ENCODE data around the gene HBG1.
"Not testable (repeated sequence)": the region's sequence is repeated elsewhere in the genome, so short reads cannot be mapped to it uniquely, and the experiment has no call there.

HBG1 gene

GRCh38 chr11:5276697-5277096, 27.0 kb upstream of the HBG1 start:
- DNase-seq: no peak

DNA sequence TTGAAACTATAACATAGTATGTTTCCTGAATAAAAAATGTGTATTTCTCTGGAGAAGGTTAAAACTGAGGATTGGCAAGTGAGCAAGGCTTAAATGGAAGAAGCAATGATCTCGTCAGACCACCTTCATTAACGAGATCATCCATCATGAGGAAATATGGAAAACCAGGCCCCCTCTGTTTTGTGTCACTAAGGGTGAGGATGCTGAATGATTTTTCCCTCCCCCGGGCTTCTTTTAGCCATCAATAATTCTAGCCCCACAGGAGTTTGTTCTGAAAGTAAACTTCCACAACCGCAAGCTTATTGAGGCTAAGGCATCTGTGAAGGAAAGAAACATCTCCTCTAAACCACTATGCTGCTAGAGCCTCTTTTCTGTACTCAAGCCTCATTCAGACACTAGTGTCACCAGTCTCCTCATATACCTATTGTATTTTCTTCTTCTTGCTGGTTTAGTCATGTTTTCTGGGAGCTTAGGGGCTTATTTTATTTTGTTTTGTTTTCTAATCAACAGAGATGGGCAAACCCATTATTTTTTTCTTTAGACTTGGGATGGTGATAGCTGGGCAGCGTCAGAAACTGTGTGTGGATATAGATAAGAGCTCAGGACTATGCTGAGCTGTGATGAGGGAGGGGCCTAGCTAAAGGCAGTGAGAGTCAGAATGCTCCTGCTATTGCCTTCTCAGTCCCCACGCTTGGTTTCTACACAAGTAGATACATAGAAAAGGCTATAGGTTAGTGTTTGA, 25.9 kb upstream of the HBG1 start:
- DNase-seq: no peak

DNA sequence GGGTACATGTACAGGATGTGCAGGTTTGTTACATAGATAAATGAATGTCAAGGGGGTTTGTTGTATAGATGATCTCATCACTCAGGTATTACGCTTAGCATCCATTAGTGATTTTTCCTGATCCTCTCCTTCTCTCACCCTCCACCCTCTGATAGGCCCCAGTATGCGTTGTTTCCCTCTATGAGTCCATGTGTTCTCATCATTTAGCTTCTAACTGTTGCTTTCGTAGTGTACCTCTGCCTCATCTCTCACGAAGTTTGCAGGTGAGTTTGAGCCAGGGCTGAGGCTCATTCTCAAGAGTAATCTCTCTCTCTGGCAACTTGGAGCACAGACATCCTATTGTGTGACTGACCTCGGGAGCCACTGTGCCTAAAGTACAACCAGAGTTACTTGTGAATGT, 24.7 kb upstream of the HBG1 start:
- DNase-seq: no peak

GRCh38 chr11:5272395-5273017, 22.8 kb upstream of the HBG1 start:
- DNase-seq: no peak

- no peak for DNase-seq
These were observed 20.1 kb upstream of the HBG1 start, which contains the start of gene HBE1 for GRCh38 chr11:5269715-5270147. HBE1 (minus strand) TSS chr11:5269945; CDS start chr11:5269890, 55 bp downstream.

- DNase-seq: no peak
These were observed 17.4 kb upstream of the HBG1 start for GRCh38 chr11:5267033-5267563.

GRCh38 chr11:5266609-5267008, 17.0 kb upstream of the HBG1 start:
- no peak for DNase-seq

- no peak for DNase-seq
These were observed 16.2 kb upstream of the HBG1 start for GRCh38 chr11:5265832-5266231.

- DNase-seq: no peak
These were observed 9.0 kb upstream of the HBG1 start for GRCh38 chr11:5258543-5259262.

DNA sequence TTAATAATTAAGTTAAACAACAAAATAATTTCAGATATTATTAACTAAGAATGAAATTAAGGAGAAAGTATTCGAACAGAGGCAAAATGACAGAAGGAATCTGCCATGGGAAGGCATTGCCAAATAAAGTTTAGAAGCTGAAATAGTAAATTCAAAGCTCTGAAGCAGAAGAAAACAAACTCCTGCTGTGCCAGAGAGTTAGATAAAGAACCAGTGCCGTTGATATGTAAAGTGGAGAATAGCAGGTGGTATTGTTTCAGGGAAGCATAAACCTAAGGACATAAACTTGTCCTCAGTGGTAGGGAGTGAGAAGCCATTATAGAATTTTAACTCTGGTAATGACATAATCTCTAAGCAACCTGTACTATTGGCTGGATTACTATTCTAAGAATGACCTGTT, 7.6 kb upstream of the HBG1 start:
- DNase-seq: no peak

GRCh38 chr11:5254646-5255413, 5.2 kb upstream of the HBG1 start, which contains the start of gene HBG2:
HBG2 (minus strand) TSS chr11:5254781; CDS start chr11:5254728, 53 bp downstream.
- not testable (repeated sequence) for DNase-seq

DNA sequence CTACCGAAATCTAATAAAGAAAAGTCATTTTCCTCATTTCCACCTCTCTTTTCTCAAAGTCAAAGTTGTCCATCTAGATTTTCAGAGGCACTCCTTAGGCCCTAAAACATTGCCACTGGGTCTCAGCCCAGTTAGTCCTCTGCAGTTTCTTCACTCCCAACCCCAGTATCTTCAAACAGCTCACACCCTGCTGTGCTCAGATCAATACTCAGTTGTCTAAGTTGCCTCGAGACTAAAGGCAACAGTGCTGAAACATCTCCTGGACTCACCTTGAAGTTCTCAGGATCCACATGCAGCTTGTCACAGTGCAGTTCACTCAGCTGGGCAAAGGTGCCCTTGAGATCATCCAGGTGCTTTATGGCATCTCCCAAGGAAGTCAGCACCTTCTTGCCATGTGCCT, 4.4 kb upstream of the HBG1 start:
- not testable (repeated sequence) for DNase-seq

- DNase-seq: not testable (repeated sequence)
These were observed 3.8 kb upstream of the HBG1 start for GRCh38 chr11:5253440-5253839.

DNA sequence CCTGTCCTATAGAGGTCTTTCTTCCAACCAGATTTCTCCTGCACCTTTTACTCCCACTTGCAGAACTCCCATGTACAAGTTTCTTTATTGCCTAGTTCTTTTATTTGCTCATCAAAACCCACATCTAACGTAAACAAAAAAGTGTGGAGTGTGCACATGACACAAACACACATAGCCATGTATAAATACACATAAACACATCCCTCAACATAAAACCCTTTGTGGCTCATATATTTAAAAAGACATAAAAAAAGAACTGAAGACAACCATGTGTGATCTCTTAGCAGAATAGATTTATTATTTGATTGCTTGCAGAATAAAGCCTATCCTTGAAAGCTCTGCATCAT, 3.2 kb upstream of the HBG1 start:
- no peak for DNase-seq

DNA sequence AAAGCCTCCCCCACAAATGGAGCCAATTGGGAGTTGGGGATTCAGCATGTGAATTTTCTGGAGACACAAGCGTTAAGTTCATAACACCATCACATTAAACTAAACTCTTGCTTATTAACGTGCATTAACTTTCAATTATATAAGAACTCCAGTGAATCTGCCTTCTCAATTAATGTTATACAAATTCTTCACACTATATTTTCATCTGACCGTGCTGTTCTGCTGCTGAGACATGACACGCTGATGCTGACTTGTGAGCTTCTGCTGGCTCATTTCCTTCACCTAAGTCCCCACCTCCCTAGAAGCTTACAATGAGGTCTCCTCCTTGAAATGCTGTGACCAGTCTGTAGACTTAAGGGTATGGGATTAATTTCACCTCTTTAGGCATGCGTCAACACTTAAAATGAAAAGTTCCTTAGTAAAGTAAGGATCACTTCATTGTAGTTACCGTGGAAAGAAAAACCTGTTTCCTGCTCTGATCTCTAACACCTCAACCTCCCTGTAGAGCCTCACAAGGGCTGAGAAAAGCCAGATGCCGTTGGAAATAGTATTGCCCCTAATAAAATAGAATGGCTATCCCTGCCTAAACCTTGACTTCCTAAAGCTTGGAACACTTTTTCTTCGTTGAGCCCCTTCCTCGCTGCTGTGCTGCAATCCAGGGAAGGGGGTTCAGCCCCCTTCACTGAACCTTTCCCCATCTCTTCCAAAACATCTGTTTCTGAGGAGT, 2.7 kb upstream of the HBG1 start:
- DNase-seq: no peak

GRCh38 chr11:5251746-5252145, 2.1 kb upstream of the HBG1 start:
- no peak for DNase-seq

DNA sequence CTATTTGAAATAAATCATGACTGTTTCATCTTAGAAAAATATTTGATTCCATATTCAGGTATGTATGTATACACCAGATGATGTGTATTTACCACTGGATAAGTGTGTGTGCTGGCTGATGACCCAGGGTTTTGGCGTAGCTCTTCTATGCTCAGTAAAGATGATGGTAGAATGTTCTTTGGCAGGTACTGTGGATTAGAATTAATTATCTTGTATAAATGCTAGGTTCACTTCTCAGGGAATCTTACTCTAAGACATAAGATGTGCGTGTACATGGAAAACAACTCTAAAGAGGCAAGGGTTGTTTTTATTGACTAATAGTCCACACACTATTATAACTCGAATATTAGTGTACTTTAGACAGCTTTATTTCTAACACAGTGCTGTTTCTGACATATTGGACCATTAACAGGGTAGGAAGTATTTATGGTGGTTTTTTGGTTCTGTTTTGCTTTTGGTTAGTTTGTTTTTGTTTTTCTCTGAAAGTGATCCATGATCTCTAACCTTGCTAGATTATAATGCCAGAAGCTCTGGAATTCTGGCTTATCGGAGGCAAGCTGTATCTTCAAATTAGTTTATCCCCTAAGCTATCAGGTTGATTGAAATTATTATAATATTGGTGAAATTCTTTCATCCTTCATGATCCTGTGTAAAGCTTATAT, 1.0 kb upstream of the HBG1 start:
- DNase-seq: no peak

DNA sequence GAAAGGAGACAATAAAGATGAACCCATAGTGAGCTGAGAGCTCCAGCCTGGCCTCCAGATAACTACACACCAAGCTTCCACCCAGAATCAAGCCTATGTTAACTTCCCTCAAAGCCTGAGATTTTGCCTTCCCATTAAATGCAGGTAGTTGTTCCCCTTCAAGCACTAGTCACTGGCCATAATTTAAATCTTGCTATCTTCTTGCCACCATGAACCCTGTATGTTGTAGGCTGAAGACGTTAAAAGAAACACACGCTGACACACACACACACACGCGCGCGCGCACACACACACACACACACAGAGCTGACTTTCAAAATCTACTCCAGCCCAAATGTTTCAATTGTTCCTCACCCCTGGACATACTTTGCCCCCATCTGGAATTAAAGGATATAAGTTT, 1.2 kb downstream of the HBG1 start:
- DNase-seq: not testable (repeated sequence)

DNA sequence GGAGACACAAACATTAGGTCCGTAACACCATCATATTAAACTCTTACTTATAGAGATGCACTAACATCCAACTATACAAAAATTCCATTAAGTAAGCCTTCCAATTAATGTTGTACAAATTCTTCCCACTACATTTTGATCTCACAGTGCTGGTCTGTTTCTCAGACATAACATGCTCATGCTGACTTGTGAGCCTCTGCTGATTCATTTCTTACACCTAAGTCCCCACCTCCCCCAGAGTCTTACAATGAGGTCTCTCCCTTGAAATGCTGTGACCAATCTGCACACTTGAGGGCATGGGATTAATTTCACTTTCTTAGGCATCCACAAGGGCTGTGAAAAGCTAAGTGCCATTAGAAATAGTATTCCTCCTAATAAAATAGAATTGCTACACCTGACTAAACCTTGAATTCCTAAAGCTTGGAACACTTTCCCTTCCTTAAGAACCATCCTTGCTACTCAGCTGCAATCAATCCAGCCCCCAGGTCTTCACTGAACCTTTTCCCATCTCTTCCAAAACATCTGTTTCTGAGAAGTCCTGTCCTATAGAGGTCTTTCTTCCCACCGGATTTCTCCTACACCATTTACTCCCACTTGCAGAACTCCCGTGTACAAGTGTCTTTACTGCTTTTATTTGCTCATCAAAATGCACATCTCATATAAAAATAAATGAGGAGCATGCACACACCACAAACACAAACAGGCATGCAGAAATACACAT, 2.0 kb downstream of the HBG1 start:
- no peak for DNase-seq

DNA sequence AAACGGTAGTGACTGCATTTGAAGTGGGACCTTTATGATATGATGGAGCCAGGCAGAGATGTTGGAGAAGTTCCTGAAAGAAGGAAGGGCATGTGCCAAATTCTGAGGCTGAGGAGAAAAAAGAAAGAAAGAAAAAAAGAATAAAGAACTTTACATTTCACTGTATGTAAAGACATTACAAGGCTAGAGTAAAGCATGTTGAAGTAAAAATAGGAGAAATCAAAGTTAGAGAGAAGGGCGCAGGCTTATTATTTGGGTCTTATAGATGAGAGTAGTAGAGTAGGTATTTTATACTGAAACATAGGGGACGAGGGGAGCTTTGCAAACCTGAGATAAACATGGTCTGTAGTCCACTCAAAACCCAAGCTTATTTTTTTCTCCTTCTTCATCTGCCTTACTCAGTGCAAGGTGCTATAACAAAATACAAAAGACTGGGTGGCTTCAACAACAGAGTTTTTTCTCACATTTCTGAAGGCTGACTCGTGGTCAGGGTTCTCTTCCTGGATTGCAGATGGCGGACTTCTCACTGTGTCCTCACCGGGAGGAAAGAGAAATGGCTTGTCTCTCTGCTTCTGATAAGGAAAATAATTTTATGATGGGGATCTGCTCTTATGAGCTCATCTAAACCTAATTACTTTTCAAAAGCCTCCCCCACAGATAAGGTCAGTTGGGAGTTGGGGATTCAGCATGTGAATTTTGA, 2.7 kb downstream of the HBG1 start:
- no peak for DNase-seq
